Hematopoietic multipotent progenitor cell treated with erythropoietin and hydrocortisone succinate and interleukin-3 and kit ligand, for 6 days (in vitro differentiated cells): ENCODE results near the gene AKT3.

Source experiments
- DNase-seq: peaks from one replicate; pipeline ENCODE4 v3.0.0-alpha.2; 2015

The AKT3 gene

GRCh38 chr1:243730487-243731150 is 119.4 kb downstream of the AKT3 start:
- no peak for DNase-seq

- no peak for DNase-seq
Measured at GRCh38 chr1:243729956-243730355, 120.1 kb downstream of the AKT3 start.

- peak; percentile 29 for DNase-seq
Measured at GRCh38 chr1:243727503-243728203, 122.4 kb downstream of the AKT3 start.

- DNase-seq = no peak
Measured at GRCh38 chr1:243726806-243727502, 123.1 kb downstream of the AKT3 start.

DNA sequence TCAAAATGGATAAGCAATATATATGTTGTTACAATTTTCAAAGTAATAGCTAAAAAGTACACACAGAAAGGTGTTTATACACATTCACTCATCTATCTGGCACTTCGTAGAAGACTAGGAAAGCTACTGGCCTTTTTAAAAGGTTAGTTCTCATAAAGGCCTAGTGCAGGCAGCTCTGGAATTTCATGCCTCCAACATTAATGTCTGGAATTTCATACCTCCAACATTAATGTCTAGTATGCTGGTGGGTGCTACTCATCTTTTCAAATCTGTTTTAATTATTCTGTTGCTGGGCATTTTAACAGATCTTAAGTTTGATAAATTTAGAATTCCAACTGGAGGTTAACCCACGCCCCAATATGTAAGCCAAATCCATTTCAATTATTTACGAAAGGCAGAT is 124.2 kb downstream of the AKT3 start:
- DNase-seq = no peak

- DNase-seq = no peak
Measured at GRCh38 chr1:243725075-243725474, 125.0 kb downstream of the AKT3 start.

GRCh38 chr1:243723458-243724043 is 126.5 kb downstream of the AKT3 start:
- DNase-seq = no peak

DNA sequence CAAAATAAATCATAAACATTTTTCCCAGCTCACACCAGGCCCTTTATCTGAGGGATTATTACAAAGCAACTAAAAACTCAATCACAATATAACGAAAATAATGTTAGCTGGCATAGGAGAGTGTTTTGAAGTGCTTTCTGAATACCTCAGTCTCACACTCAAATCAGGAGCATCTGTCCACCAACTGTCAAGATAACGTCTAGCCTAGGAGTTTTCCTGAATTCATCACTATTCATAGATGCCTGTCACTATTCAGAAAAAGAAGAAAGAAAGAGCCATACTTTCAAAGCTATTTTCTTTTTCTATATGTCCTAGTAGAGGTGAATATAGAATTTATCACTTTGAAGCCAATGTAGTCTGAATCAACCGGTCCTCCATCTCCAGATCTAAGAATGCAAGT is 127.0 kb downstream of the AKT3 start:
- DNase-seq = no peak

DNA sequence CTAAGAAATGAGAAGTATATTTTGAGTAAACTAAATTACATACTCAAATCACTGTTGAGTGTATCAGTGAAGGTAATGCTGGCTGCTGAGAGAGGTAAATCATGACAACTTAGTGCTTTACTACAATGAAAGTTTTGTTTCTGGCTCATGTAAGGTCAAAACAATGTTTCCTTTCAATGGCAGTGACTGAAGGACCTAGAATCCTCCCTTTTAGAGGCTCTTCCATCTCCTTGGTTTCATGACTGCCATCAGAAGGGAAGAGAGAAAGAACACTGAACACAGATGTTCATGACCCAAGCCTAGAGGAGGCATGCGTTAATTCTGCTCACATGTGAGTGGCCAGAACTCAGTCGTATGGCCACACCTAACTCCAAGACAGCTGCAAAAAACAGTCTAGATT is 130.6 kb downstream of the AKT3 start:
- no peak for DNase-seq

DNA sequence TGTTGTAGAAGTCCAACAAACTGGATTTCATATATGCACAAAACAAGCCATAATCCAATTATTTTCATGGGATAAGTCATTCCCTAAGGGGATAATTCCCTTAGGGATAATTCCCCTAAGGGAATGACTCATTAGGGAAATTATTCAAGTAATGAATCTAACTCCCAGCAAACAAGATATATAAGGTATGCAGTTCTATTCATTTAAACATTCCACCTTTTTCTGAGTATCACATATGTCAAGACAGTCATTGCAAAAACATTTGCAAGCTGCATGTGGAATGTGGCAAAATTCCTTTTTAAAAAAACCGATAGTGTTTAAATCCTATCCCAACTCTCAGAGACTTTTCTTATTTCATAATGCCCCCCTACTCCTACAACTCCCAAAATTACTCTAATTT is 131.2 kb downstream of the AKT3 start:
- no peak for DNase-seq

DNA sequence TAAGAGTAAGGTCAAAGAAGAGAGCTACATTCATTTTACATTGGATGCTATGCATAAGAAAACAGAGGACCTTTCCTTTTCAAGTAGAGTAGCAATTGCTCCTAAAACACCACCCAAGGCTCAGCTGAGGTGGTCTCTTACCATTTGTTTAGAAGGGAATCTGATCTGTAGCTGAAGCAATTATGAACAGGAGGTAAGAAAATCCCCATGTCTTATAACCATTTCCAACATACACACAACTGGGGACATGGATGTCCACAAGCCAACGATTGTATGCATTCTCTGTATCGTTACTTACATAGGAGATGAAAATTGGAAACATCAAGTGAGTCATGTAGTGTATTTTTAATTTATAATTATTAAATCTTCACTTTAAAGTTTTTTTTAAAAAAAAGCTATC is 132.0 kb downstream of the AKT3 start:
- DNase-seq = no peak

DNA sequence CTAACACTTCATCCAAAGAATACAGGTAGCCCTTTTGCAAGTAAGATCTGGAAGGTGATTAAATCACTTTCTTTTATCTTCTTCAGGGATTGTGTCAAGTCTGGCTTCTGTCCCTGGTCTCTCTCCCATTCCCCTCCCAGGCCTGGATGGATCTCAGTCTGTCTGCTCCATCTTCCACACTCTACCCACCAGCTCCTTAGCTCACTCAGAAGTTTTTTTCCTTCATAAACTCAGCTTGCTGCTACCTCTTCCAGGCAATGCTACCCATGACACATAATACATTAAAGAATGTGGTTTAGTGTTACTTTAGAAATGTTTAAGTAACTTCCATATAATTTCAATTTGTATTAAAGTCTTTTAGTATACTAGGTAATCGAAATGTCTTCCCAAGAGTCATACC is 133.1 kb downstream of the AKT3 start:
- DNase-seq = no peak

DNA sequence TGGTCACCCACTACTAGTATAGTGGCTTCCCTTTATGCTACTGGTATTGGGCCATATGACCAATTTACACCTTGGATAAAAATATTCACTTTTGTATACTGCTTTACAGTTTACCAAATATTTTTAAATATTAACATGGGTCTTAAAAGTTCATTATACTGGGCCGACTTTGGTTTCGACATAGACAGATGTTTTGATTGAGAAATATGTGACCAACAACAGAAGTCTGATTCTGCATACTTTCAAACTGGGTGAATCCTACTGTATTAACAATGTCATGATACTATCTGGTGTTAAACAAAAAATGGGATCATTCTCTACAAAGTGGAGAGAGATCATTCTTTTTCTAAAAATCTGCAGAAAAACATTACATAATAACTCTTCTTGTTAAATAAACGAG is 134.8 kb downstream of the AKT3 start:
- DNase-seq = no peak

- peak; percentile 14 for DNase-seq
Measured at GRCh38 chr1:243713470-243714186, 136.4 kb downstream of the AKT3 start.

- peak; percentile 17 for DNase-seq
Measured at GRCh38 chr1:243712941-243713340, 137.1 kb downstream of the AKT3 start.

- no peak for DNase-seq
Measured at GRCh38 chr1:243712242-243712641, 137.8 kb downstream of the AKT3 start.

- peak; percentile 19 for DNase-seq
Measured at GRCh38 chr1:243710467-243710866, 139.6 kb downstream of the AKT3 start.

DNA sequence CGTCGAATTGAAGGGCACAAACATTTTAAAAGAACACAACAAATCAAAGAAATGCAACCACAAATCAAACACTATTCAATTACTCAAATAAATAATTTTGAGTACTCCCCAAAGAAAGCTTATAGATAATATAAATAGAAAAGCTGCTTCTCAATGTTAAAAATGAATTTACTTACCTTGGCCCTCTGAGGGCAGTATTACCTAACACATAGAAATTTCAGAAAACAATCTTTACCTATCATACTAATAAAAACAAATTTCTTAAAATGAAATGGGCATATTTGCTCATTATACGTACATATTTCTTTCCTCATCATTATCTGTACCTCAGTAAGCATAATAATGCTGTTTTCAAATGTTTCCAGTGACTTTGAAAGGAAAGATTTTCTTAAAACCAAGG is 141.8 kb downstream of the AKT3 start:
- peak; percentile 16 for DNase-seq

GRCh38 chr1:243706563-243706962 is 143.5 kb downstream of the AKT3 start:
- no peak for DNase-seq

DNA sequence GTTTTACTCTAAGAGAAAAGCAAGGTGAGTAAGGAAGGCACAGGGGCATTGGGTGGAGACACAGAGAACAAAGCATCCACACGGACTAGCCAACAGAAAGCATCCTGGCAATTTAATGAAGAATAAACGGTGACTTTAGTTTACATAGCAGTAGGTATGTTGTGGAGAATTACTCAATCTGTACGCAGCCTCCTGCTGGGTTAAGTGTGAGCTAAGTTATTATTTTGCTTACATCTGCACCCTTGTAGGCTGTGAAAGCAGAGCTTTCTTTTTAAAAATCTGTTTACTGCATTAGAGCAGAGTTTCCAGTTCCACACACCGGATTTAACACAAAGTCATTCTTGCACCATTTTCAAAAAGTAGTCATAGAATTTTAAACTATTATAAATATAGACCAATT is 144.5 kb downstream of the AKT3 start:
- DNase-seq = no peak

DNA sequence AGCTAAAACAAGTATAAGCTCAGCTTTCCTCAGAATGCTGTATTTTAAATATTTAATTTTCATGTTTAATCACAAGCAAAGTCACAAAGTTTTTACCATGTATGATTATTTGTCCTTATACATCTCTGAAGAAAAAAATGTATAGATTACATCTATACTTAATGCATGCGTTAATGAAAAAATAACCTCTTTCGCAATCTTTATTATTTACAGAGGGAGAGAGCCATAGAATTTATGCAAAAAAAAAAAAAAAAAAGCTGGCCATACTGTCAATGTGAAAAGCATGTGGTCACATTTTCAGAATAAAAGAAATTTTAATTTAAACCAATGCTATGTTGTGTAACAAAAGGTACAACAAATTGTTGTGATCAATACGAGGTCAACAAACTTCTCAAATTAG is 148.2 kb downstream of the AKT3 start:
- no peak for DNase-seq

GRCh38 chr1:243693800-243694199 is 156.2 kb downstream of the AKT3 start:
- DNase-seq = no peak

- no peak for DNase-seq
Measured at GRCh38 chr1:243686159-243686558, 163.9 kb downstream of the AKT3 start.
